Activated naive CD8-positive, alpha-beta T cell treated with anti-CD3 and anti-CD28 coated beads for 36 hours (primary cell): Measurements from ENCODE around the gene MORC2. TPM values are rescaled to one million over a fixed set of nuclear protein-coding genes. Genes with fewer than 3 reads are reported as not detected.

Experiments used
- DNase-seq: peaks from one replicate; pipeline ENCODE4 v3.0.0; 2021
- H3K27ac Mint-ChIP-seq: one replicate; pipeline ENCODE4 v1.8.0; 2022; ENCODE audit warnings: mild to moderate bottlenecking, moderate library complexity, mixed read lengths
- H3K27me3 Mint-ChIP-seq: one replicate; pipeline ENCODE4 v1.8.0; 2022; ENCODE audit warnings: mild to moderate bottlenecking, mixed read lengths
- H3K36me3 Mint-ChIP-seq: one replicate; pipeline ENCODE4 v1.8.0; 2021; ENCODE audit warnings: mild to moderate bottlenecking, mixed read lengths
- H3K4me1 Mint-ChIP-seq: one replicate; pipeline ENCODE4 v1.8.0; 2021; ENCODE audit warnings: mixed read lengths
- H3K4me3 Mint-ChIP-seq: one replicate; pipeline ENCODE4 v1.8.0; 2022; ENCODE audit warnings: mild to moderate bottlenecking, moderate library complexity, mixed read lengths
- H3K9me3 Mint-ChIP-seq: one replicate; pipeline ENCODE4 v1.8.0; 2022; ENCODE audit warnings: mixed read lengths
- total RNA-seq, 2 experiments: library from RNA; stranded (reverse); gene quantifications; one replicate each; pipeline ENCODE4 v1.2.3, GENCODE V29; 2021

Gene MORC2
- total RNA-seq, 2 experiments from 2014 or later = 24.9 to 25.7 TPM

DNA sequence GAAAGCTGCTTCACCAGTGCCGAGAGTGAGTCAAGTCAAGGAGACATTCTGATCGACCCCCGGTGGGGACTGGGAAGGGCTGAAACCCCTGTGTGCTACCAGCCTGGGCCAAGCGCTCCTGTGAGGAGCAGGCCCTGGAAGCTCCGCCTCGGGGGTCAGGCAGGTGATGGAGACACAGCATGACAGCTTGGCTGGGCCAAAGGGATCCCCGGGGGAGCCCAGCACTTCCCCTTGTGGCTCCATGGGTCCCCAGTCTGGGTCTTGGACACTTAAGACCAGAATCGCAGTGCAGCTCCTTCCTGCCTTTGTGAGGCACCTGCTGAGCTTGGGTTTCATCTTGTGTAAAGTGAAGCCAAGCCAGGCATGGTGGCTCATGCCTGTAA lies 89.2 kb downstream of the MORC2 start:
- H3K4me1 Mint-ChIP-seq = no peaks in the 10 kb centered on the region
- H3K36me3 Mint-ChIP-seq = no peaks in the 10 kb centered on the region
- no peaks in the 10 kb centered on the region for H3K27me3 Mint-ChIP-seq
- H3K9me3 Mint-ChIP-seq = no peaks in the 10 kb centered on the region
- DNase-seq = no peak
- no peak overlapping the region for H3K4me3 Mint-ChIP-seq
- H3K27ac Mint-ChIP-seq = no peak overlapping the region

- no peaks in the 10 kb centered on the region for H3K36me3 Mint-ChIP-seq
- no peak for DNase-seq
- no peaks in the 10 kb centered on the region for H3K4me1 Mint-ChIP-seq
- H3K4me3 Mint-ChIP-seq = no peak overlapping the region
- no peaks in the 10 kb centered on the region for H3K27me3 Mint-ChIP-seq
- H3K9me3 Mint-ChIP-seq = no peaks in the 10 kb centered on the region
- H3K27ac Mint-ChIP-seq = no peak overlapping the region
Measured at GRCh38 chr22:30878516-30879414, 89.8 kb downstream of the MORC2 start.

DNA sequence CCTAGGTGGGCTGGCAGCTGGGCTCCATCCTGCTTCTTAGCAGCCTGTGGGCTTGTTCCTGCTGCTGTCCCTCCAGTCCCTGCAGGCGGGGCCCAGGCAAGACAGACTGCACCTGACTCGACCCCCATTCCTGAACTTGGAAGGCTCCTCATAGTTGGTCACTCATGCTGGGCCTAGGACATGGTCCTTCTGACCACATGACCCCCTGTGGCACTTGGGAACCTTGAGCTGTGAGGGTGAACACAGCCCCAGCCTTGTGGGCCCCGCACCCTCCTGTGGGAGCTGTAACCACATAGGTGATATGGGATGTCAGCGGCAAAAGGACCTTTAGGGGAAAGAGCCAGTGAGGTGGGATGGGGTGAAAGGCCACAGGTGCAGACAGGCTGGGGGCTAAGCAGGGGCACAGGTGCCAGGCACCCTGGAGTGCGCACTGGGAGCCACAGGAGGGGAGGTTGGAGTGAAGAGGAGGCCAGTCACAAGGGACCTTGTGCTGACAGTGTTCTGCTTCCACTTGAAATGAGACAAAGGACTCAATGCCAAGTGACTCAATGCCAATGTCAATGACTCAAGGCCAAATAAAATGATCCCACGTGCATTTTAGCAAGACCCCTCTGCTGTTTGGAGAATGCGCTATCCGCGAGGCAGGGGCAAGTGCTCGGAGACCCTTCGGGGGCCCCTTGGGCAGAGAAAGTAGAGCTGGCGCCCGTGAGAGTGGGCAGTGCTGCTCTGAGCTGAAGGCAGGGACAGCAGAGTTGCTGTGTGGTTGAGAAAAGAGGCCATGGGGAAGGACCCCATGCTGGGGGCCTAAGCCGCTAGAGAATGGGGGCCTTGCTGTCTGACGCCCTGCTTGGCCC lies 90.7 kb downstream of the MORC2 start:
- H3K27me3 Mint-ChIP-seq = no peaks in the 10 kb centered on the region
- no peaks in the 10 kb centered on the region for H3K4me1 Mint-ChIP-seq
- H3K4me3 Mint-ChIP-seq = no peak overlapping the region
- no peaks in the 10 kb centered on the region for H3K36me3 Mint-ChIP-seq
- no peaks in the 10 kb centered on the region for H3K9me3 Mint-ChIP-seq
- H3K27ac Mint-ChIP-seq = no peak overlapping the region
- no peak for DNase-seq

DNA sequence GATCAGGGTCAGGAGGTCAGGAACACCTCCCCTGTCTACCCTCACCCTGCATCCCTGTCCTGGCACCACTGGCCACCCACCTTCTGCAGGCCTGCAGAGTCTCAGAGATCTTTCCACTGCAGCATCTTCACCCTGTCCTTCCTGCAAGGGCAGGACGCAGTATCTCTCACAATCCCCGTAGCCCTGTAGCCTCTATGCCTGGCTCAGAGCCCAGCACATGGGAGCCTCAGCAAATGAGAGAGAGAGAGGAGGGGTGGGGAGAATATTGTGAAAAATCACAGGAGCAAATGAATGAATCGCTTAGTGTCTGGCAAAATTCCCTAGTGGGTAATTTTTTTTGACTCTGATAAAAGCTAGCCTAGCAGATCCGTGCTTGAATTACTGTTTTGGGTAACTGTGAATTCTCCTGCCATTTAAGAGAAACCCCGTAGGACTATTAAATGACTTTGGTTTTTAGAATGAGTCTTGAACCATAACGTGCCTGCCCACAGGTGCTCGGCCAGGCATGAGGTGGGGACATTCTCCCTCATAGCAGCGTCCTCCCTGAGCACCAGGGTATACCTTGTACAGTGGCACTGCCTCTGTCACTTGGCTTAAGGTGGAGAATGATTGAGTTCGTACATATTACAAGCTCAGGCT lies 91.5 kb downstream of the MORC2 start:
- H3K36me3 Mint-ChIP-seq = no peaks in the 10 kb centered on the region
- no peaks in the 10 kb centered on the region for H3K27me3 Mint-ChIP-seq
- no peaks in the 10 kb centered on the region for H3K9me3 Mint-ChIP-seq

DNA sequence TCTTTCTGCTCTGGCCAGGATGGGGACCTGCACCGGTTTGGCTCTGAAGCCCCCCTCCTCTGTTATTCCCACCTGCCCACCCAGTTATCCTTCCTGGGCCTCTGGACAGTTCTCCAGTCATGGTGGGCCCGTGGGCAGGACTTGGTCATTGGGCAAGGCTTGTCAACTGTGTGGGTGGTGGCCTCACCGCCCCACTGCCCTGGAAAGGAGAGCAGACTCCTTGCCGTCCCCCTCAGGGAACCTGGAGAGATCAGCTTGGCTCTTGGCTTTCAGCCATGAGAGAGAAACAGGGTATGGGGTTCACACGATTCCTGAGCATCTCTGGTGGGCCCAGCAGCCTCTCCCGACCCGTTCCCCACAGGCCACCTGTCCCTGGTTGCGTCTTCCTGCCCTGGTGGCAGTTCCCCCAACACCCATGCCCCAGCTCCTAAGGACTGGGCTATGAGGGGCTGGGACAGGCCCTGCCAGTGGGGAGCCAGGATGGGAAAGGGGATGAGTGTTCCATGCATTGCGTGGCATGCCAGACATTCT lies 92.3 kb downstream of the MORC2 start:
- Mint-ChIP-seq H3K27me3 (no peaks in the 10 kb centered on the region), H3K36me3 (no peaks in the 10 kb centered on the region), H3K27ac (no peak overlapping the region), H3K4me1 (no peaks in the 10 kb centered on the region), H3K9me3 (no peaks in the 10 kb centered on the region), H3K4me3 (no peak overlapping the region)
- no peak for DNase-seq

More for the DNA sequence above, 91.5 kb downstream of the MORC2 start:
- no peak for DNase-seq
- no peak overlapping the region for H3K27ac Mint-ChIP-seq
- no peak overlapping the region for H3K4me3 Mint-ChIP-seq
- H3K4me1 Mint-ChIP-seq = no peaks in the 10 kb centered on the region

DNA sequence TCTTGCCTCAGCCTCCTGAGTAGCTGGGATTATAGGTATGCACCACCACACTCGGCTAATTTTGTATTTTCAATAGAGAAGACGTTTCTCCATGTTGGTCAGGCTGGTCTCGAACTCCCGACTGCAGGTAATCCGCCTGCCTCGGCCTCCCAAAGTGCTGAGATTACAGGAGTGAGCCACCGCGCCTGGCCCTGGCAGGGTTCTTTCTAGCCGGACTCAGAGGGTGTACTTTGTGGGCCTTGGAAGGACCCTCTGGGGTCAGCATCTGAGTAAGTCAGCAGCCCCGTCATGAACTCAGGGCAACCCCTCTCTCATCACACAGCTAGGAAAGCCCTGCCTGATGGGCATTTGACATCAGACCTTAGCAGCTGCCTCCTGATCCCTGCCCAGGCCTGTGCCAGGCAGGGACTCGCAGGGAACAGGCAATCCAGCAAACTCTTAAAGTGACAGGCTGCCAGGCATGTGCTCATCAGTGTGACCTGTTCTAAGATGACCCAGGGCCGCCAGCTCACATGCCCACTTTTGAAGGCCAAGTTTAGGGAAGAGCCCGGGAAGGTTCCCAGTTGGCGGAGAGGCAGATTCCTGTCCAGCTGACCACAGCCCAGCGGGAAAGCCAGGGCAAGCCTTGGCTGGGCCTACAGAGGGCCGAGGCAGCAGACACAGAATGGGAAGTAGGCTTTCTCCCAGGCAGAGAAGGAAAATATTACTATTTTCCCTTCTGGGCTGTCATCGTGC lies 92.9 kb downstream of the MORC2 start:
- Mint-ChIP-seq H3K9me3 (no peaks in the 10 kb centered on the region), H3K27ac (no peak overlapping the region), H3K27me3 (no peaks in the 10 kb centered on the region), H3K4me1 (no peaks in the 10 kb centered on the region), H3K36me3 (no peaks in the 10 kb centered on the region), H3K4me3 (no peak overlapping the region)
- DNase-seq = no peak

Other genes starting within 250 kb of the MORC2 start
- gene TUG1, start 491 bp upstream of the MORC2 start, total RNA-seq = 10 to 100 TPM; 45.6 to 47.4 TPM
- gene SMTN, start 112.5 kb upstream of the MORC2 start, total RNA-seq = 10 to 100 TPM; 19.2 to 19.8 TPM
- 1 to 10 TPM; 6.4 to 7.8 TPM for gene SELENOM, start 138.8 kb upstream of the MORC2 start, total RNA-seq
- under 1 TPM; 0.23 to 0.44 TPM for gene INPP5J, start 154.2 kb upstream of the MORC2 start, total RNA-seq
- gene PLA2G3, start 171.7 kb upstream of the MORC2 start, total RNA-seq = not detected
- gene RNF185, start 191.4 kb upstream of the MORC2 start, total RNA-seq = 10 to 100 TPM; 20.5 to 21.3 TPM
- gene LIMK2, start 243.5 kb upstream of the MORC2 start, total RNA-seq = 10 to 100 TPM; 28.9 to 30.1 TPM